HG02759 (cell line): ENCODE results near the gene RALGAPA2.

ENCODE experiments used
- ATAC-seq: cut with Tn5 transposase; IDR thresholded peaks from one replicate; pipeline ENCODE4 v1.9.1; 2021; ENCODE audit warnings: mild to moderate bottlenecking, moderate library complexity; ENCODE audit not compliant: unreplicated experiment

Gene RALGAPA2

GRCh38 chr20:20446001-20446400 lies 266.4 kb downstream of the RALGAPA2 start:
- ATAC-seq = no peak

GRCh38 chr20:20443504-20443903 lies 268.9 kb downstream of the RALGAPA2 start:
- ATAC-seq = no peak

- no peak for ATAC-seq
Observed at GRCh38 chr20:20442466-20442865, 270.0 kb downstream of the RALGAPA2 start.

- no peak for ATAC-seq
Observed at GRCh38 chr20:20440886-20441658, 271.4 kb downstream of the RALGAPA2 start.

GRCh38 chr20:20440481-20440880 lies 272.0 kb downstream of the RALGAPA2 start:
- ATAC-seq = no peak

- ATAC-seq = no peak
Observed at GRCh38 chr20:20439602-20440190, 272.7 kb downstream of the RALGAPA2 start.

GRCh38 chr20:20437314-20437713 lies 275.1 kb downstream of the RALGAPA2 start:
- ATAC-seq = no peak

- ATAC-seq = no peak
Observed at GRCh38 chr20:20436689-20437088, 275.8 kb downstream of the RALGAPA2 start.

- no peak for ATAC-seq
Observed at GRCh38 chr20:20435453-20435852, 277.0 kb downstream of the RALGAPA2 start.

GRCh38 chr20:20432618-20433286 lies 279.7 kb downstream of the RALGAPA2 start:
- no peak for ATAC-seq

- ATAC-seq = no peak
Observed at GRCh38 chr20:20430066-20430465, 282.4 kb downstream of the RALGAPA2 start.

GRCh38 chr20:20428067-20428466 lies 284.4 kb downstream of the RALGAPA2 start:
- no peak for ATAC-seq

- ATAC-seq = no peak
Observed at GRCh38 chr20:20427227-20427864, 285.1 kb downstream of the RALGAPA2 start.

- no peak for ATAC-seq
Observed at GRCh38 chr20:20426655-20426907, 285.9 kb downstream of the RALGAPA2 start.

- ATAC-seq = peak; percentile 61
Observed at GRCh38 chr20:20425823-20426654, 286.4 kb downstream of the RALGAPA2 start.

GRCh38 chr20:20423117-20423516 lies 289.3 kb downstream of the RALGAPA2 start:
- ATAC-seq = no peak

- ATAC-seq = no peak
Observed at GRCh38 chr20:20417876-20418676, 294.4 kb downstream of the RALGAPA2 start.

- no peak for ATAC-seq
Observed at GRCh38 chr20:20415321-20415720, 297.1 kb downstream of the RALGAPA2 start.

GRCh38 chr20:20414640-20415220 lies 297.7 kb downstream of the RALGAPA2 start:
- ATAC-seq = no peak

GRCh38 chr20:20413810-20414281 lies 298.6 kb downstream of the RALGAPA2 start:
- no peak for ATAC-seq
